Bronchial epithelial cell (primary cell): ENCODE data around the gene C19orf73. TPM values are rescaled to one million over a fixed set of nuclear protein-coding genes. Genes with fewer than 3 reads are reported as not detected.

Experiments used
- DNase-seq: peaks from one replicate; pipeline ENCODE4 v3.0.0-alpha.2; 2010; ENCODE audit warnings: low read depth
- FAIRE-seq: peaks from 2 replicates; lab custom pipeline; 2011; peaks lifted over from hg19 to GRCh38; lab: Jason Lieb, UNC
- H3K27me3 ChIP-seq: 2 replicates; pipeline ENCODE4 v1.5.1; 2011; ENCODE audit warnings: low read length; ENCODE audit not compliant: control insufficient read depth, insufficient read depth
- H3K36me3 ChIP-seq: 2 replicates; pipeline ENCODE4 v1.5.1; 2011; ENCODE audit warnings: low read length; ENCODE audit not compliant: control insufficient read depth, insufficient read depth
- H3K4me3 ChIP-seq: 2 replicates; pipeline ENCODE4 v1.5.1; 2011; ENCODE audit warnings: mild to moderate bottlenecking, low read depth, low read length, control low read depth
- CTCF ChIP-seq: IDR thresholded peaks from 2 replicates; pipeline ENCODE4 v1.5.1; 2011; ENCODE audit warnings: mild to moderate bottlenecking, moderate library complexity, low read length, control low read depth, inconsistent platforms; ENCODE audit not compliant: insufficient read depth, severe bottlenecking
- total RNA-seq: library from RNA; depleted of rRNA; stranded (reverse); fragments of >200 nt; gene quantifications from 2 replicates; pipeline ENCODE4 v1.2.1, GENCODE V29; 2014

C19orf73 gene
- total RNA-seq, 1 donor from 2014 or later = 0.53 TPM

- FAIRE-seq = no peak
- no peak for TF ChIP-seq CTCF
- no peak for DNase-seq
- Histone ChIP-seq H3K4me3 (no peak overlapping the region), H3K27me3 (no peaks in the 10 kb centered on the region), H3K36me3 (no peaks in the 10 kb centered on the region)
These were observed 1.9 kb upstream of the C19orf73 start for GRCh38 chr19:49120868-49121267.

- no peaks in the 10 kb centered on the region for H3K27me3 ChIP-seq
- FAIRE-seq (no peak), DNase-seq (no peak)
- H3K36me3 ChIP-seq = no peaks in the 10 kb centered on the region
- TF ChIP-seq CTCF = no peak
- no peak overlapping the region for H3K4me3 ChIP-seq
These were observed 1.4 kb upstream of the C19orf73 start for GRCh38 chr19:49120325-49120683.

GRCh38 chr19:49119411-49120324 lies 725 bp upstream of the C19orf73 start, which contains the start of gene PPFIA3:
Gene PPFIA3, plus strand, starts transcription at chr19:49119544. Its CDS starts 8,330 bp downstream, at chr19:49127874.
- Histone ChIP-seq H3K36me3 (no peaks in the 10 kb centered on the region), H3K27me3 (no peaks in the 10 kb centered on the region), H3K4me3 (peak within 1 kb of the TSS; percentile 94)
- no peak for FAIRE-seq
- no peak for TF ChIP-seq CTCF
- DNase-seq = no peak

- Histone ChIP-seq H3K4me3 (peak overlapping the region; percentile 94), H3K27me3 (no peaks in the 10 kb centered on the region), H3K36me3 (no peaks in the 10 kb centered on the region)
- no peak for TF ChIP-seq CTCF
- DNase-seq (no peak), FAIRE-seq (no peak)
These were observed 1.0 kb downstream of the C19orf73 start for GRCh38 chr19:49117677-49118564.

GRCh38 chr19:49116544-49116943 lies 2.4 kb downstream of the C19orf73 start:
- DNase-seq (no peak), FAIRE-seq (peak; percentile 86)
- Histone ChIP-seq H3K4me3 (no peak overlapping the region), H3K36me3 (no peaks in the 10 kb centered on the region), H3K27me3 (no peaks in the 10 kb centered on the region)
- TF ChIP-seq CTCF = no peak
